Measurements from ENCODE around the gene GRM8. TPM values are rescaled to one million over a fixed set of nuclear protein-coding genes. Genes with fewer than 3 reads are reported as not detected.

Gene GRM8
- total and polyA plus RNA-seq, 10 of the 15 experiments (the other 5 are each of a cell fraction or from before 2014, with no cell fraction given) = 0.33 to 7.1 (median 0.45) TPM; not detected in 2

- Histone ChIP-seq H3K9me3 (replicated peaks; ENCODE audit: control insufficient read depth, insufficient read depth, low read length) (no peaks in the 10 kb centered on the region), H3K79me2 (ENCODE audit: control insufficient read depth, insufficient read depth, low read length) (no peaks in the 10 kb centered on the region), H3K9ac (ENCODE audit: control insufficient read depth, insufficient read depth, low read length) (no peak overlapping the region), H4K20me1 (ENCODE audit: control insufficient read depth, insufficient read depth) (no peaks in the 10 kb centered on the region), H3K27me3 (replicated peaks in 1 of 2; ENCODE audit: control insufficient read depth in 2 of 2, insufficient read depth in 2 of 2, low read length in 1 of 2) (no peaks in the 10 kb centered on the region; a peak in 2 of 4 replicates), H3K36me3 (ENCODE audit: control insufficient read depth in 2 of 2, insufficient read depth in 2 of 2, low read length in 1 of 2) (no peaks in the 10 kb centered on the region), H3K4me2 (ENCODE audit: control insufficient read depth, insufficient read depth) (no peak overlapping the region), H2AFZ (ENCODE audit: control insufficient read depth, low read depth, low read length) (no peak overlapping the region), H3K4me1 (ENCODE audit: control insufficient read depth, insufficient read depth, low read length) (no peaks in the 10 kb centered on the region), H3K4me3 (no peak overlapping the region), H3K27ac (ENCODE audit: control insufficient read depth, insufficient read depth) (no peak overlapping the region)
- ATAC-seq (no peak), FAIRE-seq (no peak), DNase-seq (ENCODE audit: low read depth, low spot score) (no peak)
- intact Hi-C loops (cut with micrococcal nuclease; ENCODE audit: unreplicated experiment) = no loop called here
- TF ChIP-seq ATF3 (IDR thresholded peaks at IDR 0.05; ENCODE audit: borderline replicate concordance, extremely low read depth, low read depth, low read length) (no peak), POU2F2 (IDR thresholded peaks at IDR 0.05; ENCODE audit: borderline replicate concordance, low read depth, low read length) (no peak)
- ChIA-PET CTCF (no interaction called here), POLR2A (no interaction called here), SMC1A (ENCODE audit: uncharacterized antibody, unreplicated experiment) (no interaction called here), RAD21 (ENCODE audit: unreplicated experiment) (no interaction called here)
- BruUV-seq (replicated peaks) = no TSS peak
- in situ Hi-C loops (cut with MboI) = no loop called here
- WGBS (ENCODE audit: insufficient coverage, insufficient replicate concordance, low lambda C conversion rate, missing lambda C conversion rate) = 3% methylated on average over 2 of the region's 2 CpGs
Observed at GRCh38 chr7:127194571-127194970, 58.2 kb downstream of the GRM8 start.

GRCh38 chr7:127189886-127190285 is 62.9 kb downstream of the GRM8 start:
- Histone ChIP-seq H3K4me1 (ENCODE audit: control insufficient read depth, insufficient read depth, low read length) (no peaks in the 10 kb centered on the region), H4K20me1 (ENCODE audit: control insufficient read depth, insufficient read depth) (no peaks in the 10 kb centered on the region), H3K27me3 (replicated peaks in 1 of 2; ENCODE audit: control insufficient read depth in 2 of 2, insufficient read depth in 2 of 2, low read length in 1 of 2) (no peaks in the 10 kb centered on the region; a peak in 2 of 4 replicates), H3K9ac (ENCODE audit: control insufficient read depth, insufficient read depth, low read length) (no peak overlapping the region), H2AFZ (ENCODE audit: control insufficient read depth, low read depth, low read length) (no peak overlapping the region), H3K27ac (ENCODE audit: control insufficient read depth, insufficient read depth) (no peak overlapping the region), H3K9me3 (replicated peaks; ENCODE audit: control insufficient read depth, insufficient read depth, low read length) (no peaks in the 10 kb centered on the region), H3K36me3 (ENCODE audit: control insufficient read depth in 2 of 2, insufficient read depth in 2 of 2, low read length in 1 of 2) (no peaks in the 10 kb centered on the region), H3K79me2 (ENCODE audit: control insufficient read depth, insufficient read depth, low read length) (no peaks in the 10 kb centered on the region), H3K4me2 (ENCODE audit: control insufficient read depth, insufficient read depth) (no peak overlapping the region), H3K4me3 (no peak overlapping the region)
- intact Hi-C loops (cut with micrococcal nuclease; ENCODE audit: unreplicated experiment) (no loop called here), in situ Hi-C loops (cut with MboI) (no loop called here)
- CTCF ChIA-PET = no interaction called here
- DNase-seq (ENCODE audit: low read depth, low spot score) (no peak), FAIRE-seq (no peak), ATAC-seq (no peak)
- BruUV-seq (replicated peaks) = no TSS peak
- RAD21 ChIA-PET (ENCODE audit: unreplicated experiment) = no interaction called here
- POLR2A ChIA-PET = no interaction called here
- 30% methylated on average over 3 of the region's 3 CpGs for WGBS (ENCODE audit: insufficient coverage, insufficient replicate concordance, low lambda C conversion rate, missing lambda C conversion rate)
- SMC1A ChIA-PET (ENCODE audit: uncharacterized antibody, unreplicated experiment) = interaction anchor here (0.9 kb wide), 1 partner anchor 13 kb away, joined by 3 read pairs; no protein-coding TSS in a partner anchor
- no peak for TF ChIP-seq SMAD1 (IDR thresholded peaks at IDR 0.05; ENCODE audit: low read depth, partially characterized antibody)
- no peak for TF ChIP-seq NR2C2 (IDR thresholded peaks at IDR 0.05; ENCODE audit: borderline replicate concordance, control insufficient read depth, insufficient read length, low read depth)
- TF ChIP-seq ZNF207 (IDR thresholded peaks at IDR 0.05; ENCODE audit: borderline replicate concordance) = no peak
- TF ChIP-seq TCF7 (IDR thresholded peaks at IDR 0.05; ENCODE audit: borderline replicate concordance) = no peak
- TF ChIP-seq RAD21 (IDR thresholded peaks at IDR 0.05; ENCODE audit: insufficient read depth, low read depth, low read length) = no peak
- TF ChIP-seq RFX5 (IDR thresholded peaks at IDR 0.05; ENCODE audit: low read depth, low read length) = no peak
- no peak for TF ChIP-seq SREBF2 (IDR thresholded peaks at IDR 0.05; ENCODE audit: low read length)
- no peak for TF ChIP-seq ZBTB11 (CRISPR knock-in tag; IDR thresholded peaks at IDR 0.05)
- TF ChIP-seq ZSCAN29 (IDR thresholded peaks at IDR 0.05) = no peak
- no peak for TF ChIP-seq TCF3 (IDR thresholded peaks at IDR 0.05; ENCODE audit: borderline replicate concordance, insufficient read depth, low read depth, low read length)
- no peak for TF ChIP-seq CBFB (IDR thresholded peaks at IDR 0.05; ENCODE audit: low read depth)
- no peak for TF ChIP-seq PAX8 (IDR thresholded peaks at IDR 0.05)

Data from GM12878 (cell line).